Measurements from ENCODE around the gene TRIO.

GRCh38 chr5:14244721-14245120 lies 101.6 kb downstream of the TRIO start:
- no peak for TF ChIP-seq EZH2 (IDR thresholded peaks at IDR 0.05; ENCODE audit: low read length, missing control alignments)
- TF ChIP-seq, protein P1, sequence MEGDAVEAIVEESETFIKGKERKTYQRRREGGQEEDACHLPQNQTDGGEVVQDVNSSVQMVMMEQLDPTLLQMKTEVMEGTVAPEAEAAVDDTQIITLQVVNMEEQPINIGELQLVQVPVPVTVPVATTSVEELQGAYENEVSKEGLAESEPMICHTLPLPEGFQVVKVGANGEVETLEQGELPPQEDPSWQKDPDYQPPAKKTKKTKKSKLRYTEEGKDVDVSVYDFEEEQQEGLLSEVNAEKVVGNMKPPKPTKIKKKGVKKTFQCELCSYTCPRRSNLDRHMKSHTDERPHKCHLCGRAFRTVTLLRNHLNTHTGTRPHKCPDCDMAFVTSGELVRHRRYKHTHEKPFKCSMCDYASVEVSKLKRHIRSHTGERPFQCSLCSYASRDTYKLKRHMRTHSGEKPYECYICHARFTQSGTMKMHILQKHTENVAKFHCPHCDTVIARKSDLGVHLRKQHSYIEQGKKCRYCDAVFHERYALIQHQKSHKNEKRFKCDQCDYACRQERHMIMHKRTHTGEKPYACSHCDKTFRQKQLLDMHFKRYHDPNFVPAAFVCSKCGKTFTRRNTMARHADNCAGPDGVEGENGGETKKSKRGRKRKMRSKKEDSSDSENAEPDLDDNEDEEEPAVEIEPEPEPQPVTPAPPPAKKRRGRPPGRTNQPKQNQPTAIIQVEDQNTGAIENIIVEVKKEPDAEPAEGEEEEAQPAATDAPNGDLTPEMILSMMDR (conservative IDR thresholded peaks at IDR 0.05 in 1 of 2, IDR thresholded peaks at IDR 0.05 in 1 of 2; ENCODE audit: low read depth in 1 of 2, low read length in 2 of 2) = no peak
